DMS79 (cell line): ENCODE data around the gene CAMTA1.

Experiments
- DNase-seq: peaks from one replicate; lab custom pipeline; 2025; lab: John Stamatoyannopoulos, UW

CAMTA1 gene

DNA sequence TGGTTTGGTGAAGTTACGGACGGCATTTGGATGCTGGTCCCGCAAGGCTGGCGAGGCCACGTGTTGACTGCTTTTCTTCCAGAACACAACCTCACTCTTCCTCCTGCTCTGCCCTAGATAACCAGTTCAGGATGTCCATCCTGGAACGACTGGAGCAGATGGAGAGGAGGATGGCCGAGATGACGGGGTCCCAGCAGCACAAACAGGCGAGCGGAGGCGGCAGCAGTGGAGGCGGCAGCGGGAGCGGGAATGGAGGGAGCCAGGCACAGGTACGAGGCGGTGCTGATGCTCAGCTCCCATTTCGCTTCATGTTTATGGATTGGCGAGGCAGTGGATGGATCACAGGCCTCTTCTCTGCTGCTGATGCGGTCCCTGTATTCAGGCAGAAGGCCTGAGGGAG lies 947.1 kb downstream of the CAMTA1 start:
- no peak for DNase-seq

DNA sequence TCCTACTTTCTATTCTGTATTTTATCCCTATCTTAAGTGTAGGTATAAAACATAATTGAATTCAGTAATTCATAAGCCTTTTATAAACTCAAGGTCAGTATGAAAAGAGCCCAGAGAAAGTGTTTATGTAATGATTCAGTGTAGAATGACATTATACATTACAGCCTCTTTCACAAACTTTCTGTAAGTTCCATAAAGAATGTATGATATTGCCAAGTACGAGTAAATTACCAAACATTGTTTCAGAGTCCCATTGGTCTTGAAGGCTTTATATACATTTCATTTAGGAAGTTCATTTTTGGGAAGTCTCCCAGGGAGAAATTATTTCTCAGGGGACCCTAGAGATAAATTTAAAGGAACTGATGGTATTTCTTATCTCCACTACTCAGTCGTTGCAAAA lies 948.0 kb downstream of the CAMTA1 start:
- DNase-seq = no peak

DNA sequence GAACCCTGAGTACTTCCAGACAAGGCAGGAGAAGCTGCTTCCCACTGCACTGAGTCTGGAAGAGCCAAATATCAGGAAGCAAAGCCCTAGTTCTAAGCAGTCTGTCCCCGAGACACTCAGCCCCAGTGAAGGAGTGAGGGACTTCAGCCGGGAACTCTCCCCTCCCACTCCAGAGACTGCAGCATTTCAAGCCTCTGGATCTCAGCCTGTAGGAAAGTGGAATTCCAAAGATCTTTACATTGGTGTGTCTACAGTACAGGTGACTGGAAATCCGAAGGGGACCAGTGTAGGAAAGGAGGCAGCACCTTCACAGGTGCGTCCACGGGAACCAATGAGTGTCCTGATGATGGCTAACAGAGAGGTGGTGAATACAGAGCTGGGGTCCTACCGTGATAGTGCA lies 952.8 kb downstream of the CAMTA1 start:
- DNase-seq = no peak

DNA sequence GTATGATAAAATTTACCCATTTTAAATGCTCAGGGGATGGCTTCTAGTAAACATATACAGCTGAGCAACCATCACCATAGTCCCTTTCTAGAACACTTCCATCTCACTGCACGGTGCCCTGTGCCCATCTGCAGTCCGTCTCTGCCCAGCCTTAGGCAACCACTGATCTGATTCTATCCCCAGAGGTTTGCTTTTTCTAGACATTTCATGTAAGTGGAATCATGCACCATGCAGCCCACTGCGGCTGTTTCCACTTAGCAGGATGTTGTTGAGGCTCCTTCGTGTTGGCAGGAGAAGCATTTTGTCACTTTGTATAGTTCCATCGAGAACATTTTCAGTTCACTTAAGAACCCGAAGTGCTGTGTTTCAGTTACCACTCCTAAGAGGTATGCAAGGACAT lies 958.1 kb downstream of the CAMTA1 start:
- DNase-seq = no peak

DNA sequence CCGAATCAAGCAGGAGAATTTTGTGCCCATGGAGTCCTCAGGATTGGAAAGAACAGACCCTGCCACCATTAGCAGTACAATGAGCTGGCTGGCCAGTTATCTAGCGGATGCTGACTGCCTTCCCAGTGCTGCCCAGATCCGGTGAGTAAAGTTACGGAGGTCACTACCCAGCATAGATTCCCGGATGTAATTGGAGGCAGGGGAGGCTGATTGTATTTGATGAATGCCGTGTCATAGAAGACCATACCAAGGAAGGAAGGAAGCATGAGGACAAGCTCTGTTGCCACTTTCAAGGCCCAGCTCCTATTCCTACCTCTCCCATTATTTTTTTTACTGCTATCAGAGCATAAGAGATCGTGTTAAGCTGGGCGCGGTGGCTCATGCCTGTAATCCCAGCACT lies 959.6 kb downstream of the CAMTA1 start:
- DNase-seq = no peak

DNA sequence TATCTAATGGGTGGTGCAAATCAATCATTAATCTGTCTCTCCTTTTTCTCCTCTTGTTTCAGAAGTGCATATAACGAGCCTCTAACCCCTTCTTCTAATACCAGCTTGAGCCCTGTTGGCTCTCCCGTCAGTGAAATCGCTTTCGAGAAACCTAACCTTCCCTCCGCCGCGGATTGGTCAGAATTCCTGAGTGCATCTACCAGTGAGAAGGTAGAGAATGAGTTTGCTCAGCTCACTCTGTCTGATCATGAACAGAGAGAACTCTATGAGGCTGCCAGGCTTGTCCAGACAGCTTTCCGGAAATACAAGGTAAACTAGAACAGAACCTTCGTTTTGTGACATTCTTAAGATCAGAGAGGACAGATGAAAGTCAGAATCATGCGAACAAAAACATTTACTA lies 960.5 kb downstream of the CAMTA1 start:
- no peak for DNase-seq

DNA sequence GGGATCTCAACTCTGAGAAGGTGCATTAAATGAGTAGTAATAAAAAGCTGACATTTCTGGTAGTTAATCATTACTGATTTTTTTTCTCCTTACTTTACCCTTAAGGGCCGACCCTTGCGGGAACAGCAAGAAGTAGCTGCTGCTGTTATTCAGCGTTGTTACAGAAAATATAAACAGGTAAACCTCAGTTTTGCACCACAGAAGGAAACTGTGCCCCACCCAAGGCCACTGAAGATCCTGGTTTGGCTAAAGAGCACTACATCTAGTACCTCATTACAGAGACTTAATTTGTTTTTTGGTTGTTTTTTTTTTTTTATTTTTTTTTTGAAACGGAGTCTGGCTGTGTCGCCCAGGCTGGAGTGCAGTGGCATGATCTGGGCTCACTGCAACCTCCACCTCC lies 962.4 kb downstream of the CAMTA1 start:
- no peak for DNase-seq

DNA sequence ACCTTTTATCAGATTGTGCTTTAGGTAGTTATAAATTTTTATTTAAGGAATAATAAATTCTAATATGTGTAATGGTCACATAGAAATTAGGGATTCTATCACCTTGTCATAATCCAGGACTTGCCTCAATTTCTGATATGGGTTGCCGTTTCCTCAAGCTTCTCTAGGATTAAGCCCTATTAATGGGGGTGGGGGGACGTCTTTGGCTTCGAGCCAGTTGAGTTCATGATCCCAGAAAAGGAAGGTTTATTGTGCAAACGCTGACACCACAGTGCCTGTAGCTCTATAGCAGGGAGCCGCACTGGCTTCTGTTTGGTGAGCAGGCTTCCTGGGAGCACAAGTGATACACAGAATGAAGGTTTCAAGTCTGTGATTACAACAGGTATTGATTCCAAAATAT lies 963.9 kb downstream of the CAMTA1 start:
- DNase-seq = no peak

DNA sequence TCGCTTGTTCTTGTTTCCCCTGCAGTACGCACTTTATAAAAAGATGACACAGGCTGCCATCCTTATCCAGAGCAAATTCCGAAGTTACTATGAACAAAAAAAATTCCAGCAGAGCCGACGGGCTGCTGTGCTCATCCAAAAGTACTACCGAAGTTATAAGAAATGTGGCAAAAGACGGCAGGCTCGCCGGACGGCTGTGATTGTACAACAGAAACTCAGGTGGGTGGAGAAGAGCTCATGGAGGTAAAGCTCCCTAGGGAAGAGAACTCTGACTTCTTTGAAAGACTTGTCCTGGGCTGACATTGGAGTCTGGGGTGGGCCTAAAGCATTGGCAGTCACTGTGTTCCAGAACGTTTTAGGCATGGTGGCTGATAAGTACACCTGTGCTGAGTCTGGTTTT lies 965.9 kb downstream of the CAMTA1 start:
- DNase-seq = no peak

DNA sequence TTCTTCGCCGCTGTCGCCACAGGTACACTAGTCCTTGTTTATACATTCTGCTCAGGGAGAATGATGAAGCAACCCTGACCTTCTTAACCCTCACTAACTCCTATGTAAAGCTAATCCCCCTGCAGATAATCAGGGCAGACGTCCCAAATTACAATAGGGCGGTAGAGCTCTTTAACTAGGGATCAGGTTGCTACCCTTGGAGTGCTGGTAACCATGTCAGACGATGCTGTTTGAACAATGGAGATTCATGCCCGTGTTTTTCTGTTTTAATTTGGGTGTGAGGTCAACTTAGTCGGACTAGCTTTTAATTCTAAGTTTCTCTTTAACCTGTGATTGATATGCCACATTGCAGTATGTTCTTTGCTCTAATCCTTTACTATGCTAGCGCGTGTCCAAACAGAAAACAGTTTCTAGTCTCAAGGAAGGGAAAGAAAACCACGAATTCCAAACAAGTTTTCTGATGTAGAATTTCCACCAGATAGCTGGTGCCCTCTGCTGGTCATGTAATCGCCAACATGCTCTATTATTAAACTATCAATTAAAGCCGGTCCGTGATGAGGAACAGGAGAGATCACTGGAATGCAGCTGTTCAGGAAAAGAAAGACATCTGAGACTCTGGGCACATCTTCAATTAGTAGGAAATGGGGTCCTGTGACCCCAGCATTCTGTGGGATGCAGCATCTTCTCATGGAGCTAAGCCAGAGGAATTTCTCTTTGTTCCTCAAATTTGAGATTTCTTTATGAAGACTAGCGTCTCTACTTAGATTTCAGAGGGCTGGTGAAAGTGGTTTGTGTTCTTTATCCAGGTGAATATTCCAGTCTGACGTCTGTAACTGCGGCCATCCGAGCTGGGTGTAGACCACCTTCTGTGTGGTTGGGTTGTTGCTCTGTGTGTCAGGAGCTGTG lies 967.5 kb downstream of the CAMTA1 start:
- DNase-seq = peak; percentile 31

DNA sequence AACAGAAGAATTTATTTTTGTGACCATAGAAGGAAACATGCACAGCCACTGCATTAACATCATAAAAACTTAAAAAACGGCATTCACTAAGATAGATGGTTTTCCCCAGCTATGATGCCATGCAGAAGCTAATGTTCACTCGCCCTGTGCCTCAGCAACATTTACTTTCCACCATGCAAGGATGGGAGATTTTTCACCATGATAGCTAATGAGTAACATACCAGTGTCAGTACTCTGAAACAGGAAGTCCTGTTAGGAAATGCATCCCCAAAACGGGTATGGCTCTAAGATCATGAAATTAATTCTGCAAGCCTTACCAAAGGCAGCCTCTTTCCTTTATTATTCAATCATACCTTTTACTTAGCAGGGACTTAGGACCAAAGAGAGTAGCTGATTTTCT lies 968.4 kb downstream of the CAMTA1 start:
- no peak for DNase-seq

DNA sequence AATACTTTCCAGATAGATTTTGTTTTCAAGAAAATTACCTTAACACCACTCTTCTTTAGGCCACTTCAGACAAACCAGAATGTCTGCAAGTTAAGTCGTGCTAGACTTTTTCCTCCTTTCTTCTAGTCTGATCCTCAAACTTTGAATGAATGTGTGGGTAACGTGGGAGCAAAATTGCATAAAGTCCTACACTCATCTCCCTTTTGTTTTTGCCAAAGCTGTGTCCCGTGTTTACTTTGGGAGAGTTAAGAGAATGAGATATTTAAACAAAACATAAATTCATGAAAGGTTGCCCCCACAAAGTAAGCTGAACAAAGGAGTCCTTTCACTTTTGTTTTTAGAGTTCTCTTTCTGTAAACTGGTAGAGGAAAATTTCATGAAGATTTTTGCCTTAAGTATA lies 969.0 kb downstream of the CAMTA1 start:
- no peak for DNase-seq

DNA sequence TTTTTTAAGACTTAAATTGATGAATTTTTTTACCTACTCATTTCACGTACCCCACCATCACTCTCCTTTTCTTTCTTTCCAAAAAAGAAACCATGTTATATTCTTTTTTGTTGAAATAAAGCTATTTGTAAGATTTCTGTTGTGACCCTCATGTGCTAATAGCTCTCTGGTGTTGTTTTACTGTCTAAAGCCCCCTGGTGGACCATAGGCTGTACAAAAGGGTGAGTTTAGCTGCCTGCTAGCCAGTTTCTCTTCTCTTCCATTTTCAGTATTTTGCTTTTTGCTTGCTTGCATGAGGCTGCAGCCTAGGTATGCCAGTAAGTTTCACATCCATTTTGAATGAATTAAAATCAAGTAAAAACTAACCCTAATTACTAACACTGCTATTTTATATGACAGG lies 970.2 kb downstream of the CAMTA1 start:
- no peak for DNase-seq

DNA sequence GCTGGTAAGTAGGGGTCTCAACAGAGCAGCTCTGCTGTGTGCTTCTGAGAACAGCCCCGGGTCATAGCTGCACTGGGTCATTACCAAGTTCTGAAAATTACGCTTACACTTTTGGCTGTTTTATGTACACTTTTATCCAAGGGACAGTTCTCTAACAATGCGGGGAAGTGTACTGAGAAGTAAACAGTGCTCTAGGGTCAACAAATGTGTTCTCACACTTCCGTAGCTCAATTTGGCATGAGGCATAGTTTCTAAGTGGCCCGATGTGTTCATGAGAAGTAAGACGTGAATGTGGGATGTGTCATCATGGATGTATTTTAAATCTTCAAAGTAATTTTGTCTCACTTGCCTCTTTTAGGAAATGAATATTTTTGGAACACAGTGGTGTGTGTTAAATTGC lies 975.0 kb downstream of the CAMTA1 start:
- no peak for DNase-seq

DNA sequence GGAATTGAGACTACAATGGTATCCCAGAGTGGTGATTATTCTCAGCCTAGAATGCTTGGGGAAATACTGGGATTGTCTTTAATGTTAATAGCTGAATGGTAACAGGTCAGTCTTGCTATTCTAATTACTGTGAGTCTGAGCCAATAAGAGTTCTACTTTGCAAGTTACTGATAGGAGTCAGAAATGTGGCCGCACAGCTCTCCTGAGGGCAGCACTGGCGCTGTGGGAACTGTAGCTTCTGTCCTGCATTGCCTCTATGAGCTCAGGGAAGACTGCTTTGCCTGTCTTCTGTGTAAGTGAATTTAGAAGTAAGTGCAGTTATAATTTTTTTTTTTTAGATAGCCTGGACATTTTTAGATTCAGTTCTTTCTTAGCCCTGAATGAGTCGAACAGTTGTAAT lies 975.8 kb downstream of the CAMTA1 start:
- no peak for DNase-seq

DNA sequence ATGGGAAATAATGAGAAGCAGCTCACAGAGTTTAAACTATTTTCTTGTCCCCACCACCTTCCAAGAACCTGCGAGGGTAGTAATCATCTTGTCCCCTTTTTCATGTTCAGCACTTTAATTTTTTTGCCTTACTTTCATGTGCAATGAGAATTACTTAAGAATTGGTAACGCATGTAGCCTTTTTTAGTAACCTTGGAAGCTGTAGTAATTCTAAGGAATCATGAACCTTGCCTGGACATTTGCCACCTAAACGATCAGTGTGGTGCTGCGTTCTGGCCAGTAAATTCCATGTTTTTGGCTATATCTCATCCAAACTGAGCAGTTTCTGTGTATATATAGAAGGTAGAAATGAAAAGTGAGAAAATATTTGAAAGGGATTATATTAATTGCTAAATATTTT lies 981.9 kb downstream of the CAMTA1 start:
- DNase-seq = no peak

DNA sequence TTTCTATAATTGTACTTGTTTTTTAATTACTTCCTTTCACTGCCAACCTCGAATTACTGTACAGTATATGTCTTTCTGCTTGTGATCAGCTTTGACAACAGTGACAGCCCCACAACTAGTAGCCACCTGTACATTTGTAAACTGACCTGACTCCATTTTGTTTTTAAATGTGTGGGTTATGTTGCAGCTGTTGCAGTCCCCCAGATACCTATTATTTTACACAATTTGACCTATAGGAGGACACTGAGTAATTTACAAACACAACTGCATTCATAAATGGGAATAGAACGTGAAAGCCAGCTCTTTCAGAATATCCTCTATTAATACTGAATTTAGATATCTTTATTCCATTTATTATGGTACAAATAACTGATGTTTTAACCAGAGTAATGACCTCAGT lies 983.3 kb downstream of the CAMTA1 start:
- DNase-seq = no peak

DNA sequence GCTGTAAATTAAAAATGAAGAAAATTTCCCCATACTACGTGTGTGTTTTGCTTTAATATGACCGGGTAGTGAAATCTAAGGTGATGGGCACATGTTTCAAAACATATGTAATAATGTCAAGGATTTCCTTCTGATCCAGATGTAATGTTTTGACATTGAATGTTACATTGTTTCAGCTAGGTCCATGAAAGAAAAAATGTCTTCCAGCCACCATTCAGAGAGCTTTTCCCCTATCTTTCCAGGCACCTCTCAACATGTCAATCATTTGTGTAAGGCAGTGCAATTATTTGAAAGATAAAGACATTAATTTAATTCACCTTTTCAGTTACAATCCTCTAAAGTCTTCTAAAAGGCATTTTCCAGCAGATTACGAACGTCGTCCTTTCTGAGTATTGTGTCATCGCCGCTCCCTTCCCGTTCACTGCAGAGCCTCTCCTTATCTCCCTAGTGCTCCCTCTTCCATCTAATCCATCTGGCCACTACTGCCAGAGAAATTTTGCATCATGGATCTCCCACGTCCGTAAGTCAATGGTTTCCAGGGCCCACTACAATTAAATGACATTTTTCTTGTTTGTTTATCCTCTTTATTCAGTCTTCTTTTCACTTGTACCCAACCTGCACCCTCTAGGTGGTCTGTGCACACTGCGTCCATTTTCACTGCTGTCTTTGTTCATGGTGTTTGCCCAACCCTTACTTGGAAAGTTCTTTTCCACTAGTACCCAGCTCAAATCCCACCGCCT lies 984.6 kb downstream of the CAMTA1 start:
- DNase-seq = no peak

DNA sequence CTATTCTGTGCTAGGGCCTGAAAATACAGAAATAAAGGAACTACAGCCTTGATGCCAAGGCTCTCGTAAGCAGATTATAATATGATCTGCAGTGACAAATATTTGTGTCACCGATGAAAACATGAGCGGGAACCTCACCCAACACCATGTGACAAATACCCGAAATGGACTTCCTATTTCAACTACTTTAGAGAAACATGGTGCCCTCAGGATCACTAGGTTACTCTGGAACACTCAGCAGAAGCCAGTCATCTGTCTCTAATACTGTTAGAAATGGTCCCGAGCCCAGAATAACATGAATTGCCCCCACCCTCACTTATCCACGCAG lies 985.4 kb downstream of the CAMTA1 start:
- no peak for DNase-seq

DNA sequence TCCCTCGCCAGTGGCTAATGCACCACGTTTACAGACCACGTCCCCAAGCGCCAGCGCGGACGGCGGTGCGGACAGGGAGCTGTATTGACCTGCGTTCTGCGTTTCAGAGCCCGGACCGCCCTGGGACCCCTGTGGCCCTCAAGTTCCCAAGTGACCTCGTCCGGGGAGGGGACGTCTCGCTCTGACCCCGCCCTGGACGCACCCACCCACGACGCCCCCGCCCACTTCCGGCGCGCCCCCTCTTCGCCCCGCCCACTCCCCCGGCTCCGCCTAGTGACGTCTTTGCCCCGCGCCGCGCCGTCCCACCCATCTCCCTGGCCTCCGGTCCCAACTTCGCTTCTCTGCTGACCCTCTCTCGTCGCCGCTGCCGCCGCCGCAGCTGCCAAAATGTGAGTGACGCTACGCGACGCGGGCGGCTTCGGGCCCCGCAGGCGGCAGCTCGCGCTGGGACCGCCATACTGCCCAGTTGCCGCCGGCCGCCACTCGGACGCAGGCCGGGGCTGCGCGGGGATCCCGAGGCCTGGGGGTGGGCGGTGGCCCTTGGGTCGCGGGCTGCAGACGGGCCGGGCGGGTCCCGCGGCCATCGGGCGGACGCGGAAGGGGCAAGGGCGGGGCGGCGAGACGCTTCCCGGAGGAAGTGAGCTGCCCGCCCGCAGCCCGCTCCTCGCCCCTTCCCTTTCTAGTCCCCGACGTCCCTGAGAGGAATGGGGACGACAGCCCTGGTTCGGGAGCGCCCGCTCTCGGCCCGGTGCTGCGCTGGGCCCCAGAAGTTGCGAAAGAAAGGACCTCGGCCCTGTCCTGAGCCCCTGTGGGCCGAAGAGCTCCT lies 986.0 kb downstream of the CAMTA1 start, which contains the start of gene VAMP3:
Gene VAMP3, plus strand, starts transcription at position 300 of the 826 bp plus-strand sequence. Its CDS starts 88 bp downstream, at position 388.
- DNase-seq = peak; percentile 36

DNA sequence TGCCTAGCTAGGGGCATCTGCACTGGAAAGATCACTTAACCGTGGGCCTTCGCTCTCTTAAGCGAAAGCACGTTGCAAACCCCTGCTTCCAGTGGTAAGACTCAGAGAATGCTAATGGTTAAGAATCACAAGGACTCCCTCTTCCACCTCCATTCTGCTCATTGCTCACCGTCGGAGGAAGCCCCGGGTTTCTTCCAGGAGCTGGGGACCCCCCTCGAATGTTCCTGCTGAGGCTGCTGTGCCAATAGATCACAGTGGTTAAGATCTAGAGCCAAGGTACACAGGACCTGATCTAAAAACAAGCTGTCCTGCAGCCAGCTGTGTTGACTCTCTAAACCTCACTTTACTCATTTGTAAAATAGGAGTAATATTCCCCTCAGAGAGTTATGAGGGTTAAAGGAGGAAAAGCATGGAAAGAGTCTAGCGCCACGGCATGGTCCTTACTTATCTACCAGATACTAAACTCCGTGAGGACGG lies 986.6 kb downstream of the CAMTA1 start:
- DNase-seq = no peak

DNA sequence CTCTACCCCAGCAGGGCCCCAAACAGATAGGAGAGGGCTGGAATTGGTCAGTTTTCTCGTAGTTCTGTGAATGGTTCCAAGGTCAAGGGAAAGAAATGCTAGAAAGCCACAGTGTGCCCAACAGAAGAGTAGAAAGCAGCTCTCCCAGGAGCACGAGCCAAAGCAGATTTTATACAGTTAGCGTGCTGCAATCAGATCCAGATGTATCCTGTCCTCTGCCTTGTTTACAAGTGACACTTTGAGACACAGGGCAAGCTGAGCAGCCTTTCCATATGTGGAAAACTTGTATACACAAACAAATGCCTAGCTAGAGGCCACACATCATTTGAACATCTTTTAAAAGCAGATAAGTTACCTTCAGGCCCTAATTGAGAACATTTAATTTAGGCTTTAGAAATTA lies 992.3 kb downstream of the CAMTA1 start:
- no peak for DNase-seq
